ENCODE measurements around the gene ETNPPL.

The ETNPPL gene

GRCh38 chr4:108754327-108754726 is 8.5 kb downstream of the ETNPPL start:
- H3K79me2 ChIP-seq (ENCODE audit: insufficient read depth, low read length) = no peaks in the 10 kb centered on the region
- no peaks in the 10 kb centered on the region for H3K9me3 ChIP-seq (ENCODE audit: low read length)
- no peaks in the 10 kb centered on the region for H3K9me2 ChIP-seq (ENCODE audit: low read depth, low read length)
- no peak overlapping the region for H3K4me2 ChIP-seq (ENCODE audit: low read length)
- no peaks in the 10 kb centered on the region for H3K4me1 ChIP-seq (ENCODE audit: insufficient read depth, low read length, severe bottlenecking)
- H3K27me3 ChIP-seq (ENCODE audit: insufficient read depth, low read length) = no peaks in the 10 kb centered on the region
- no peaks in the 10 kb centered on the region for H3K36me3 ChIP-seq (ENCODE audit: insufficient read depth, low read length)
- TF ChIP-seq EZH2 (IDR thresholded peaks at IDR 0.05; ENCODE audit: borderline replicate concordance, low read length) = no peak
- TF ChIP-seq, protein P1, sequence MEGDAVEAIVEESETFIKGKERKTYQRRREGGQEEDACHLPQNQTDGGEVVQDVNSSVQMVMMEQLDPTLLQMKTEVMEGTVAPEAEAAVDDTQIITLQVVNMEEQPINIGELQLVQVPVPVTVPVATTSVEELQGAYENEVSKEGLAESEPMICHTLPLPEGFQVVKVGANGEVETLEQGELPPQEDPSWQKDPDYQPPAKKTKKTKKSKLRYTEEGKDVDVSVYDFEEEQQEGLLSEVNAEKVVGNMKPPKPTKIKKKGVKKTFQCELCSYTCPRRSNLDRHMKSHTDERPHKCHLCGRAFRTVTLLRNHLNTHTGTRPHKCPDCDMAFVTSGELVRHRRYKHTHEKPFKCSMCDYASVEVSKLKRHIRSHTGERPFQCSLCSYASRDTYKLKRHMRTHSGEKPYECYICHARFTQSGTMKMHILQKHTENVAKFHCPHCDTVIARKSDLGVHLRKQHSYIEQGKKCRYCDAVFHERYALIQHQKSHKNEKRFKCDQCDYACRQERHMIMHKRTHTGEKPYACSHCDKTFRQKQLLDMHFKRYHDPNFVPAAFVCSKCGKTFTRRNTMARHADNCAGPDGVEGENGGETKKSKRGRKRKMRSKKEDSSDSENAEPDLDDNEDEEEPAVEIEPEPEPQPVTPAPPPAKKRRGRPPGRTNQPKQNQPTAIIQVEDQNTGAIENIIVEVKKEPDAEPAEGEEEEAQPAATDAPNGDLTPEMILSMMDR (IDR thresholded peaks at IDR 0.05; ENCODE audit: low read length) = no peak
- H2AFZ ChIP-seq (ENCODE audit: low read length) = no peak overlapping the region
- no peak overlapping the region for H3K4me3 ChIP-seq (ENCODE audit: low read depth, low read length, poor library complexity, severe bottlenecking)
- no peak overlapping the region for H3K9ac ChIP-seq (ENCODE audit: low read length)
- H4K20me1 ChIP-seq (ENCODE audit: insufficient read depth, low read length) = no peaks in the 10 kb centered on the region
- H3K27ac ChIP-seq (ENCODE audit: low read depth, low read length, poor library complexity, severe bottlenecking) = no peak overlapping the region
- H3F3A ChIP-seq (ENCODE audit: insufficient read depth, low read length) = no peaks in the 10 kb centered on the region

GRCh38 chr4:108751321-108751720 is 11.5 kb downstream of the ETNPPL start:
- H3K4me3 ChIP-seq (ENCODE audit: low read depth, low read length, poor library complexity, severe bottlenecking) = no peak overlapping the region
- H3K79me2 ChIP-seq (ENCODE audit: insufficient read depth, low read length) = no peaks in the 10 kb centered on the region
- H3K27me3 ChIP-seq (ENCODE audit: insufficient read depth, low read length) = no peaks in the 10 kb centered on the region
- H3K9ac ChIP-seq (ENCODE audit: low read length) = no peak overlapping the region
- H3K4me2 ChIP-seq (ENCODE audit: low read length) = no peak overlapping the region
- TF ChIP-seq EZH2 (IDR thresholded peaks at IDR 0.05; ENCODE audit: borderline replicate concordance, low read length) = no peak
- H3K4me1 ChIP-seq (ENCODE audit: insufficient read depth, low read length, severe bottlenecking) = no peaks in the 10 kb centered on the region
- no peaks in the 10 kb centered on the region for H4K20me1 ChIP-seq (ENCODE audit: insufficient read depth, low read length)
- no peak overlapping the region for H2AFZ ChIP-seq (ENCODE audit: low read length)
- H3K27ac ChIP-seq (ENCODE audit: low read depth, low read length, poor library complexity, severe bottlenecking) = no peak overlapping the region
- no peaks in the 10 kb centered on the region for H3K9me3 ChIP-seq (ENCODE audit: low read length)
- no peaks in the 10 kb centered on the region for H3F3A ChIP-seq (ENCODE audit: insufficient read depth, low read length)
- no peaks in the 10 kb centered on the region for H3K36me3 ChIP-seq (ENCODE audit: insufficient read depth, low read length)
- H3K9me2 ChIP-seq (ENCODE audit: low read depth, low read length) = no peaks in the 10 kb centered on the region

DNA sequence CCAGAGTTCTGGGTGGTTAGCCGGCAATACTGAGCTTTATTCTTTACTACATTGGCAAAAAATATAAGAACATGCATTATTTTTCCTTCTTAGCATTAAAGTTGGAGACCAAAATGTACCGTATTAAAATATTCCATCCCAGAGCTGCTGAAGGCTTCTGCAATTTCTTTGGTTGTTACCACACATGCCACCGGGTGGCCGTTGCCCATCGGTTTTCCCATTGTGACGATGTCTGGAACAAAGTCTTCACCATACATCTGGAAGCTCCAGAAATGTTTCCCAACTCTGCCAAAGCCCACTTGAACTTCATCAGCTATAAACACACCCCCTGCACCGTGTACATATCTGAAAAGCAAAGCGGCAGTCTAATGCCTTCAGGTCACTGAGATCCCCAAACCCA is 13.7 kb downstream of the ETNPPL start:
- no peaks in the 10 kb centered on the region for H3K4me1 ChIP-seq (ENCODE audit: insufficient read depth, low read length, severe bottlenecking)
- no peak overlapping the region for H2AFZ ChIP-seq (ENCODE audit: low read length)
- H3K27ac ChIP-seq (ENCODE audit: low read depth, low read length, poor library complexity, severe bottlenecking) = no peak overlapping the region
- H3K27me3 ChIP-seq (ENCODE audit: insufficient read depth, low read length) = no peaks in the 10 kb centered on the region; the same call in 1 of the 2 replicates
- H3K9ac ChIP-seq (ENCODE audit: low read length) = no peak overlapping the region
- H3F3A ChIP-seq (ENCODE audit: insufficient read depth, low read length) = no peaks in the 10 kb centered on the region
- H3K79me2 ChIP-seq (ENCODE audit: insufficient read depth, low read length) = no peaks in the 10 kb centered on the region
- no peaks in the 10 kb centered on the region for H3K9me3 ChIP-seq (ENCODE audit: low read length)
- H3K36me3 ChIP-seq (ENCODE audit: insufficient read depth, low read length) = no peaks in the 10 kb centered on the region
- no peak overlapping the region for H3K4me2 ChIP-seq (ENCODE audit: low read length)
- no peaks in the 10 kb centered on the region for H3K9me2 ChIP-seq (ENCODE audit: low read depth, low read length)
- no peak overlapping the region for H3K4me3 ChIP-seq (ENCODE audit: low read depth, low read length, poor library complexity, severe bottlenecking)
- TF ChIP-seq, protein P1 (IDR thresholded peaks at IDR 0.05; ENCODE audit: low read length) = no peak
- TF ChIP-seq EZH2 (IDR thresholded peaks at IDR 0.05; ENCODE audit: borderline replicate concordance, low read length) = no peak
- no peaks in the 10 kb centered on the region for H4K20me1 ChIP-seq (ENCODE audit: insufficient read depth, low read length)

DNA sequence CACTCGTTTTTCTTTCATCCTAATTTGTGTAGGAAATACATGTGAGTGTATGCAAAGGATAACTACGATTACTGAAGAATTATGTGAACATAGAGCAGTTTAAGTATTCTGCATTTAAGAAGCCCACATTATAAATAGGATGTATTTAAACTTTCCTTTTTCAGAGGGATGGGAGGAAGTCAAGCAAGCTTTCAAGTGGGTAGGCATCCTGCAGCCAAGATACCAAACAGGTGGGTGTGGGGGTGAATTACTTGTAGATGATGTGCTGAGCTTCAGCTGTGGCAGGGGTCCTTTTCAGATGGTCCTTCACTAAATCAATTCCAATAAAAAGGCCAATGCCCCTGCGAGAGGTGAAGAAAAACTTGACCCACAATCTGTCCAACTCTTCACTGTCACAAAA is 16.3 kb downstream of the ETNPPL start:
- Histone ChIP-seq H4K20me1 (ENCODE audit: insufficient read depth, low read length) (no peaks in the 10 kb centered on the region), H2AFZ (ENCODE audit: low read length) (no peak overlapping the region), H3K4me3 (ENCODE audit: low read depth, low read length, poor library complexity, severe bottlenecking) (no peak overlapping the region), H3K27ac (ENCODE audit: low read depth, low read length, poor library complexity, severe bottlenecking) (no peak overlapping the region), H3K4me2 (ENCODE audit: low read length) (no peak overlapping the region), H3K9me3 (ENCODE audit: low read length) (no peaks in the 10 kb centered on the region), H3K9ac (ENCODE audit: low read length) (no peak overlapping the region), H3K9me2 (ENCODE audit: low read depth, low read length) (no peaks in the 10 kb centered on the region), H3K4me1 (ENCODE audit: insufficient read depth, low read length, severe bottlenecking) (no peaks in the 10 kb centered on the region), H3K27me3 (ENCODE audit: insufficient read depth, low read length) (no peaks in the 10 kb centered on the region; the same call in 1 of the 2 replicates), H3K79me2 (ENCODE audit: insufficient read depth, low read length) (no peaks in the 10 kb centered on the region), H3K36me3 (ENCODE audit: insufficient read depth, low read length) (no peaks in the 10 kb centered on the region), H3F3A (ENCODE audit: insufficient read depth, low read length) (no peaks in the 10 kb centered on the region)
- no peak for TF ChIP-seq EZH2 (IDR thresholded peaks at IDR 0.05; ENCODE audit: borderline replicate concordance, low read length)
- TF ChIP-seq, protein P1 (IDR thresholded peaks at IDR 0.05; ENCODE audit: low read length) = no peak

Data from OCI-LY1 (cell line).